Measurements from ENCODE around the gene ABLIM1. TPM values are rescaled to one million over a fixed set of nuclear protein-coding genes. Genes with fewer than 3 reads are reported as not detected.

Gene ABLIM1
- total RNA-seq, 3 donors from 2014 or later (not counting 1 experiment from before 2014, with no cell fraction given): 71.9 to 118 (median 73.5) TPM

- peaks cover 46 to 63% of the 10 kb centered on the region in 2 donors for H3K27me3 Mint-ChIP-seq (ENCODE audit: low read depth in 2 of 2)
- DNase-seq: no peak
- peaks cover 4% of the 10 kb centered on the region in 2 donors for H3K4me1 Mint-ChIP-seq
- H3K36me3 Mint-ChIP-seq: no peaks in the 10 kb centered on the region
- no peak overlapping the region for H3K27ac ChIP-seq (ENCODE audit: low read length)
- H3K27ac Mint-ChIP-seq: no peak overlapping the region
- H3K36me3 ChIP-seq (ENCODE audit: control insufficient read depth, insufficient read depth, low read length): no peaks in the 10 kb centered on the region
- H3K9me3 Mint-ChIP-seq: no peaks in the 10 kb centered on the region
- peaks cover 2% of the 10 kb centered on the region for H3K4me1 ChIP-seq (ENCODE audit: control insufficient read depth, insufficient read depth, low read length)
- no peak for ATAC-seq
- TF ChIP-seq CTCF (IDR thresholded peaks at IDR 0.05): no peak
- no peaks in the 10 kb centered on the region for H3K9me3 ChIP-seq (ENCODE audit: control insufficient read depth, insufficient read depth, low read length)
- 63% methylated on average over 5 of the region's 5 CpGs for WGBS (ENCODE audit: insufficient coverage)
- peaks cover 7% of the 10 kb centered on the region for H3K27me3 ChIP-seq (ENCODE audit: control insufficient read depth, insufficient read depth, low read length)
- intact Hi-C loops (cut with micrococcal nuclease): no loop called here
- H3K4me3 ChIP-seq (ENCODE audit: low read length): no peak overlapping the region
- H3K4me3 Mint-ChIP-seq: no peak overlapping the region
These were observed 249.1 kb downstream of the ABLIM1 start for GRCh38 chr10:114408968-114409444.

- Mint-ChIP-seq H3K36me3 (no peaks in the 10 kb centered on the region), H3K27me3 (ENCODE audit: low read depth in 2 of 2) (peaks cover 42 to 61% of the 10 kb centered on the region in 2 donors), H3K4me1 (peaks cover 4 to 5% of the 10 kb centered on the region in 2 donors), H3K27ac (no peak overlapping the region), H3K4me3 (no peak overlapping the region), H3K9me3 (no peaks in the 10 kb centered on the region)
- 80% methylated on average over 12 of the region's 12 CpGs for WGBS (ENCODE audit: insufficient coverage)
- Histone ChIP-seq H3K4me3 (ENCODE audit: low read length) (no peak overlapping the region), H3K4me1 (ENCODE audit: control insufficient read depth, insufficient read depth, low read length) (peaks cover 9% of the 10 kb centered on the region), H3K9me3 (ENCODE audit: control insufficient read depth, insufficient read depth, low read length) (no peaks in the 10 kb centered on the region), H3K36me3 (ENCODE audit: control insufficient read depth, insufficient read depth, low read length) (no peaks in the 10 kb centered on the region), H3K27me3 (ENCODE audit: control insufficient read depth, insufficient read depth, low read length) (peaks cover 8% of the 10 kb centered on the region), H3K27ac (ENCODE audit: low read length) (no peak overlapping the region)
- ATAC-seq: no peak
- no peak for TF ChIP-seq CTCF (IDR thresholded peaks at IDR 0.05)
- intact Hi-C loops (cut with micrococcal nuclease): no loop called here
- no peak for DNase-seq
These were observed 249.7 kb downstream of the ABLIM1 start for GRCh38 chr10:114408112-114408967.

- H3K9me3 Mint-ChIP-seq: no peaks in the 10 kb centered on the region
- intact Hi-C loops (cut with micrococcal nuclease): no loop called here
- Histone ChIP-seq H3K36me3 (ENCODE audit: control insufficient read depth, insufficient read depth, low read length) (no peaks in the 10 kb centered on the region), H3K4me3 (ENCODE audit: low read length) (no peak overlapping the region), H3K27ac (ENCODE audit: low read length) (no peak overlapping the region), H3K27me3 (ENCODE audit: control insufficient read depth, insufficient read depth, low read length) (peaks cover 15% of the 10 kb centered on the region), H3K4me1 (ENCODE audit: control insufficient read depth, insufficient read depth, low read length) (peaks cover 16% of the 10 kb centered on the region), H3K9me3 (ENCODE audit: control insufficient read depth, insufficient read depth, low read length) (no peaks in the 10 kb centered on the region)
- H3K27me3 Mint-ChIP-seq (ENCODE audit: low read depth in 2 of 2): peaks cover 51 to 63% of the 10 kb centered on the region in 2 donors
- no peak for TF ChIP-seq CTCF (IDR thresholded peaks at IDR 0.05)
- no peak for DNase-seq
- no CpG with 5 or more reads among the region's 1 CpG for WGBS (ENCODE audit: insufficient coverage)
- no peak overlapping the region for H3K4me3 Mint-ChIP-seq
- no peak overlapping the region for H3K27ac Mint-ChIP-seq
- H3K36me3 Mint-ChIP-seq: no peaks in the 10 kb centered on the region
- ATAC-seq: no peak
- peaks cover 5 to 9% of the 10 kb centered on the region in 2 donors for H3K4me1 Mint-ChIP-seq
These were observed 251.6 kb downstream of the ABLIM1 start for GRCh38 chr10:114406455-114406854.

All from natural killer cell (primary cell).